ENCODE data around the gene PCTP. TPM values are rescaled to one million over a fixed set of nuclear protein-coding genes. Genes with fewer than 3 reads are reported as not detected.

Gene PCTP
- total RNA-seq, 2 experiments from 2014 or later, result 8.7 to 9.2 TPM

DNA sequence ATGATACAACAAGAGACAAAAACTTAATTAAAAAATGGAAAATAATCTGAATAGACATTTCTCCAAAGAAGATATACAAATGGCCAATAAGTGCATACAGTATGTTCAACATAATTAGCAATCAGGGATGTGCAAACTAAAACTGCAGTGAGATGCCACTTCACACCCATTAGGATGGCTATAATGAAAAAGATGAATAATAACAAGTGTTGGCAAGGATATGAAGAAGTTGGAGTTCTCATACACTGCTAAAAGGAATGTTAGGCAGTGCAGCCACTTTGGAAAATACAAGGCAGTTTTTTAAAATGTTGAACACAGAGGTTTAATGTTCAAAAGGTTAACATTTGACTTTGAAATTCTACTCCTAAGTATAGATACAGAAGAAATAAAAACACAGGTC lies 69.8 kb downstream of the PCTP start:
- no peak for DNase-seq
- peaks cover 7% of the 10 kb centered on the region for H3K4me1 Mint-ChIP-seq
- peaks cover 26% of the 10 kb centered on the region for H3K27me3 Mint-ChIP-seq
- H3K9me3 Mint-ChIP-seq, result peaks cover 3% of the 10 kb centered on the region
- H3K36me3 Mint-ChIP-seq, result peaks cover 1% of the 10 kb centered on the region
- no peak overlapping the region for H3K27ac Mint-ChIP-seq
- no peak overlapping the region for H3K4me3 Mint-ChIP-seq

DNA sequence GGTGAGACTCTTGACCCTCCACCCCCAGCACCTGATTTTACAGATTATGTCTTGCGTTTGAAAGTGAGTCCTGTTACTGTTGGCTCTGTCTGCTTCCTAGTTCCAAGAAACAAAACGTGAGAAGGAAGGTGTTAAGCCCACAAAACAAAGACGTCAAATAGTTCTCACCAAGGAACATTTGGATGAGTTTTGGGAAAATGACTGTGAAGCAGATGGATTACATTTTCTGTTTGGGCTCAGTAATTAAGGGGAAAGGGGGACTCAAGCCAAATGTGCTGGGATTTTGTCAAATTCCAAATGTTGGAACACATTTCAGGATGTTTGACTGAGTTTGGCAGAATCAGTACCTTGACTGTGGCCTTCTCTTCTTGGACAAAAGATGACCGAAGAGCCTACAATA lies 71.2 kb downstream of the PCTP start:
- Mint-ChIP-seq H3K27ac (no peak overlapping the region), H3K27me3 (peaks cover 14% of the 10 kb centered on the region), H3K4me3 (no peak overlapping the region), H3K9me3 (peaks cover 3% of the 10 kb centered on the region), H3K4me1 (peaks cover 3% of the 10 kb centered on the region), H3K36me3 (peaks cover 1% of the 10 kb centered on the region)
- DNase-seq, result no peak

DNA sequence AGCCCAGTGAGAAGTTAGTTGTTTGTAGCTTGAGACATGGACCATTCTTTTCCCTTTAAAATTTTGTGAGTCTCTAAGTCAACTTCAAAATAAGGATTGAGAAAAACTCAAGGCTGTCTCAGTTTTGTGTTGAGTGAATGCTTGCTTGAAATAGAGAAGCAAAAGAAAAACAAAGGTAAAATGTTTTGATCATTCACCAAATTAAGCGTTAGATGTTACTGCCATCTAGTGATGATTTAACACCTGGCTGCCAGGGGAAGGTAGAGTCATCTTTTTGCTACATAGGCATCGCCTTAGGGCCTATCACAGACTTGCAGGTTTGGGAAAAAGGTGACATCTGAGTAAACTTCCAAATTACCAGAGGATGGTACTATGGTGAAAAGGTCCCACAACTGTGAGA lies 74.4 kb downstream of the PCTP start:
- Mint-ChIP-seq H3K4me3 (no peak overlapping the region), H3K9me3 (peaks cover 3% of the 10 kb centered on the region), H3K27me3 (no peaks in the 10 kb centered on the region), H3K4me1 (peaks cover 1% of the 10 kb centered on the region), H3K36me3 (peaks cover 1% of the 10 kb centered on the region), H3K27ac (no peak overlapping the region)
- DNase-seq, result no peak

Other genes starting within 250 kb of the PCTP start
- gene SMIM36, start 239.6 kb upstream of the PCTP start, total RNA-seq, result not detected
- gene TMEM100, start 28.2 kb upstream of the PCTP start, total RNA-seq, result not detected